Suppressor macrophage treated with lipopolysaccharide for 1 hour (primary cell): ENCODE results near the gene OSBPL10.
A peak's percentile ranks its signal among the peaks of the same experiment; 100 is the strongest.

Experiments used
- DNase-seq, 3 donors: peaks; one replicate each; pipeline ENCODE4 v3.0.0-alpha.2; 2020 to 2022

Gene OSBPL10

DNA sequence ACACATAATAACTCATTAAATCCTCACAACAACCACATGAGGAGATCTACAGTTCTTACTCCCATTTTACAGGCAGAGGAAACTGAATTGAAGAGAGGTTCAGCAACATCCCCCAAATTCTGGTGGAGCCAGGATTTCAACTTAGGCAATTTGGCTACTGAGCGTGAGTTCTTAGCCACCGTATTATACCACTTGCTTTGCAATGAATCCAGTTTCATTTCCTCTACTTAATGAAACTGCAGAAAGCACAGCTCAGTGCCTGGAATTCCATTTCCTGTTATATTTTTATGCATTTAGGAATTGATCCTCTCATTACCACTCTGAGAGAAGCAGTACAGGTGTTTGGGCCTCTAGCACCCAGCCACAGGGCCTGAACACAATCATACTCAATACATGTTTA is 4.8 kb upstream of the OSBPL10 start:
- DNase-seq = peak; percentile 32 to 48 (median 45)

DNA sequence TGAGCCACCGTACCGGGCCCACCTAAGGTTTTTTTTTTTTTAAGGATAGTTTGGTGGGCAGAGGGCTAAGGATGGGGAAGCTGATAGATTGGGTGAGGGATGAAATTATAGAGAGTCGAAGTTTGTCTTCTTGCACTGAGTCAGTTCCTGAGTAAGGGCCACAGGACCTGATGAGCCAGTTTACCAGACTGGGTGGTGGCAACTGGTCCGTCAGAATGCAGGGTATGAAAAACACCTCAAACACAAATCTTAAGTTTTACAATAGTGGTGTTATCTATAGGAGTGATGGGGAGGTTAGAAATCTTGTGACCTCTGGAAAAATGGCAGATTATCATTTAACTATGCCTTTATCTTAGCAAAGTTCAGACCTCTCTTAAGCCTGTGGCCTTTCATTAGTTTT is 3.3 kb upstream of the OSBPL10 start:
- DNase-seq = no peak

DNA sequence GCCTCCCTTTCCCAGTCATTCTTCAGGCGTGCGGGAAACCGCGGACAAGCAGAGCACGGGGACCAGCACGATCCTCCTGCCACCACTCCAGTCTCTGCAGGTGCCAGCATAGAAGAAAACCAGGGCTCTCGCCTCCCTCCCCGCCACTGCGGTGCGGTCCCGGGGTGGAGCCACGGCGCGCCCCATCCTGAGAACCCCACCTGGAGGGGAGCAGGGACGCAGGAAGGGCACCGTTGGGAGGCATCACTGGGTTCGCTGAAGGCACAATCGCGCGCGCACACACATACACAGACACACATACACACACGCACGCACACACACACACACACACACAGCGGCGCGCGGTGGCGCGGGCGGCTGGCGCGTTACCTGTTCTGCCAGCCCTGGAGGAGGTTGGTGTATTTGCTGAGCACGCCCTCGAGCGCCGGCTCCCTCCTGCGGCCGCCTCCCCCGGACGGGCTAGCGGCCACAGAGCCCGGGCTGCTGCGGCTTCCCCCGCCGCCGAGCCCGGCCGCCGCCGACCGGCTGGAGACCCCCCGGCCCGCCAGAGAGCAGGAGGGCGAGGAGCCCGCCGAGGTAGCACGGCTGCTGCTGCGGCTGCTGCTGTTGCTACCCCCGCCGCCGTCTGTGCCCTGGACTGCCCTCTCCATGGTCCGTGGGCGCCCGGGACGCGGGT is 394 bp downstream of the OSBPL10 start:
- DNase-seq = peak in 1 of 3 donors; percentile 10

DNA sequence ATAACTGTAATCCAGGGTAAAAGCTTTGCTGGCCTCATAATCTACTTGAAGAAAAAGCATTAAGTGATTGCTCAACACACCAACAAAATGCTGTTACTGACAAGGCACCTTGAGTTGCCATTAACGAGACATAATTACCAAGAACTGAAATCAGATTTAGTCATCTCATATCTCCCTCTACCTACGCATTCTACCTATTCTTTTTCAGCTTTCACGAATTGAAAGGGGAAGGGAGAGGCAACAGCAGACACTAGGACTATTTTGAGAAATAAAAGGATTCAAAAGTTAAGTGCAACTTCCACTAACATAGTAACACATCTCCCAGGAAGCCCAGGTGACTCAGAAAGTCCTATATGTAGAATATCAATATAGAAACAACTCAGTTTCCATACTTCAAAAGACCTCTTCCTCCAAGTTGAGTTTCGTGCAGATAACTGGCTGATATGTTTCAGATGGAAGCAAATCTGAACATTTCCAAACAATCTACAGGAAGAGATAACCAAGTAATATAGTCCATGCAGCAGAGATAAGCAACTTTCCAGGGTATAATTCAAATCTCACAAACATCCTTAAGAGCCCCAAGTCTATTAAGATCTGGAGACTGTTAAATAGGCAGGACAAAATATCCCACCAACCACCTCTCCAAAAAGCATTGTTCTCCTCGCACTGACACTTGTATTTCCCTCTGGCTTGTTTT is 1.9 kb downstream of the OSBPL10 start:
- DNase-seq = no peak

GRCh38 chr3:31978553-31978952 is 2.5 kb downstream of the OSBPL10 start:
- DNase-seq = no peak

GRCh38 chr3:31977736-31978135 is 3.3 kb downstream of the OSBPL10 start:
- no peak for DNase-seq

GRCh38 chr3:31976302-31976701 is 4.8 kb downstream of the OSBPL10 start:
- DNase-seq = no peak

DNA sequence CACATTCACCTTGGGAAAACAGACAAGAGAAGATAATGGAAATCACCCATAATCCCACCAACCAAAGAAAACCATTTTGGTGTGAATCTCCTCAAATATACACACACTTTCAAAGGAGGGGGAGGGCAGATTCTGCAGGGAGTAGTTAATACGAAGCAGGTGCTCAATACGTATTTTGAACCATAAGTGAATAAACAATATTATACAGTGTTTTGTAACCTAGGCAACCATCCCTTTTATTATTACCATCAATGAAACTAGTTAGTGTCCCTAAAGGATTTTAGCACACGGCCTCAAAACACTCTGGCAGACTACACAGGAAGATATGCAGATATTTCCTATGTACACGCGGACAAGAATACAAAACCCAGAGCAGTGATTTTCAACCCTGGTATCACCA is 6.1 kb downstream of the OSBPL10 start:
- no peak for DNase-seq

- no peak for DNase-seq
These were observed 6.6 kb downstream of the OSBPL10 start for GRCh38 chr3:31974471-31974870.

- DNase-seq = no peak
These were observed 7.2 kb downstream of the OSBPL10 start for GRCh38 chr3:31973837-31974236.

DNA sequence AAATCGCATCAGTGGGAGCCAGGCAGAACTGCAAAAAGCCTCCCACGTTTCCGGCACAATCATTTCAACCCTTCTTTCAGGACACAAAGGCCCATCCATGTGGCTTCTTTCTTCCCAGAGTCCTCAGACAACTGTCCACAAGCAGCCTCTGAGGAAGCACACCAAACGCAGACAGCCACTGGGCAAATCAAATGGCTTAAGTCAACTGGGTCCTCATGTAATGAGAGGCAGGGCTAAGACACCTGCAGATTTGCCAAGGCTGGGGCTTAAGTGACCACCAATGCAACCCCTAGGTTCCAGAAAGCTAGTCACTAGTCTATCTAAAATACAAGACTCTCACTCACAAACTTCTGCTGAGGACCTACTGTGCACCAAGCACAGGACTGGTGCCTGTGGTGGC is 8.0 kb downstream of the OSBPL10 start:
- no peak for DNase-seq

GRCh38 chr3:31971607-31972006 is 9.5 kb downstream of the OSBPL10 start:
- no peak for DNase-seq

- no peak for DNase-seq
These were observed 12.1 kb downstream of the OSBPL10 start for GRCh38 chr3:31968927-31969418.

DNA sequence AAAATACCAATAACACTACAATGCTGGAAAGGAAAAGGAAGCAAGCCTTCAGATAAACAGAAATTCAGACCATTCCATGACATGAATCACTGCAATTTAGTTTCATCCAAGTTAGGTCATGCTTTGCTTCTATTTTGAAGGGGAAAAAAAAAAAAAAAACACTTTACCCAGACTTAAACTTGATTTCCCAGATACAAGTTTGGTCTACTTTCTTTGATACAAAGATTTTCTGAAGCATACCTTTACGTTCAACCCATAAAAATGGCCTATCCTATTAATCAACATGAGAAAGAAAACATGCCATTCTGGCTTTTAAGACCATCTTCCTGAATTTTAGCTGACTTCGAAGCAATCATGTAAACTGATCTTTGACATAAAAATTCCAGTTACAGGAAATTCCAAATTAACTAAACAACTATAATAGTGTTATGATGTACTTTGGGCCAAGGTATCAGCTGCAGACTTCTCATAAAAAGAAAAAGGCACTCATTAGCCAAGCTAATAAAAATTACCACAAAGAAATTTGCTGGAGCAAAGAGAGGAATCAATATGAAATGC is 12.6 kb downstream of the OSBPL10 start:
- DNase-seq = no peak

GRCh38 chr3:31967592-31967991 is 13.5 kb downstream of the OSBPL10 start:
- DNase-seq = no peak

DNA sequence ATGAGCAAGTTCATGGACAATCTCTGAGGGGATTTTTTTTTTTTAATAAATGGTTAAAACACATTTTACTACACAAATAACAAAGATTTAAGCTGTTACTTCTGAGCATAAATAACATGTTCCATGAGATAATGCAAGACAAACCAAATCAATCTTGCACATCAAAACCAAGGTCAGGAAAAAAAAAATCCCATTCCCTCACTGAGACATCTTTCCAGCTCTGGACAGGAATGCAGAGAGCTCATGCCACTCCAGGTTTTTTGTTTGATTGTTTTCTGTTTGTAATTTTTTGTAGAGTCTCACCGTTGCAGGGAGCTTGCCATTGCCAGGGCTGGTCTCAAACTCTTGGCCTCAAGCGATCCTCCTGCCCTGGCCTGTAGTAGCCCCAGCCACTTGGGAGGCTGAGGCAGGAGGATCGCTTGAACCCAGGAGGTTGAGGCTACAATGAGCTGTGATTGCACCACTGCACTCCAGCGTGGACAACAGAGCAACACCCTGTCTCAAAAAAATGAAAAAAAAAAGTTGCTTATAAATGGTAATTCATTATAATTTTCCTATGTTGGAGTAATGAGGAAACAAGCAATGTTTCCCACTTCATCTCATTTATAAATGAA is 14.0 kb downstream of the OSBPL10 start:
- DNase-seq = no peak

GRCh38 chr3:31962801-31963205 is 18.3 kb downstream of the OSBPL10 start:
- DNase-seq = peak; percentile 3 to 34 (median 19)

DNA sequence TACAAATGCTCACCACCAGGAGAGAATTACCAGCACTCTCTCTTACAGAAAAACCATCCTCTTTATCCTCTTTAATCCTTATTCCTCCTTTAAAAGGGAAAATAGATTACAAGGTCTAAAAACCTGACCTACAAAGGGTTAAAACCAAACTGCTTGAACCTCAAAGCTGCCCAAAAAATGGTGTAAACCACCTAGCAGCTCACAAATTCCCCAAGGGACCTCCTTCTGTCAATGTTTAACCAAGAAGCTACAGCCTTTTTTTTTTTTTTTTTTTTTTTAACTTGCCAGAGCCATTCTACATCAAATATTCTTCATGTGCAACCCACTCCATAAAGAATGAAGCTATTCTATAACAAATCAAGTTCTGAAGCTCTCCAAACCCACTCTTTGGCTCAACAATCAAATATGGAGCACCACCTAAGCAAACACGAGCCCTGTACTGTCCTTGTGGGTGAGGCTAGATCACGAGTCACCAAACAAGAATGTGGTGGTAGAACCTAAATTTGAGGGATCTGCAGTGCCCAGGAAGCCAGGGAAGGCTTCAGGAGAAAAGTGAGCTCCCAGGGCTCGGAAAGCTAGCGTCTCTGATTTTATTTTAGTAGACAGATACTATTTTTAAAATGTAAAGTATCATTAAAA is 20.1 kb downstream of the OSBPL10 start:
- no peak for DNase-seq

DNA sequence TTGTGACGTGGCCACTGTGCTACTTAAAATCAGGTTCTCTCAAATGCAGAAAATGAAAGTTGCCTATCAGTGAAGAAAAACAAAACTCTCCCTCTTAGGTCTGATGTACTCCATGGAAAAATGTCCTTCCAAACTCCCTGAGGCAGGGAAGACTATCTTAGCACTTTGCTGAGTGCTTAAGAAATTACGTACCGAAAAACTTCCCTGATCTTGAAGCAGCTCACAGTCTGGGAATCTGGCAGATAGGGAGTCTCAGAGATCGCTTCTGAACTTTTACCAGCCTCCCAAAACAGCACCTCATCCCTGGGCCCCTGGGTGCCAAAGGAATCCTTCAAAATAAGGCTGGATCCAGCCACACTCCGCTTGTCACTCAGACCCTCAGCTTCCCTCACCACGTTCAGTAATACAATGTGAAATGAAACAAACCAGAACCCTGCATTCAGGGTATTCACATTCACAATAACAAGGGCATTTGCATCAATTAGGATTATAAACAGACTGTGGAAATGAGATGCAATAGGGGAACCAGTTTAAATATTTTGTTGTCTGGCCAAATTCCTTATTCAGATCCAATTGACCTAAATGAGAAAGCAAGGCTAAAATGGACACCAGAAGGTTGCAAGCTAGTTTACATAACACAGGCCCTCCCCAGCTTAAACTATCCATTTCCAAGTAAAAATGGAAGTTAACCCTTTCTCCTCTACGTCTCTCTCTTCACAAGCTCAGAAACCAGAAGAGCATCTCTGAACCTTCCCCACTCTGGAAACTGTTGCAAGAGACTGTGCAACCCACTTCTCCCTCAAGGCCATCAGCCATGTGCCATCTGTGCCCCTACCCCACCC is 20.9 kb downstream of the OSBPL10 start:
- no peak for DNase-seq

- no peak for DNase-seq
These were observed 21.8 kb downstream of the OSBPL10 start for GRCh38 chr3:31959251-31959650.

- no peak for DNase-seq
These were observed 22.3 kb downstream of the OSBPL10 start for GRCh38 chr3:31958701-31959152.

- no peak for DNase-seq
These were observed 24.0 kb downstream of the OSBPL10 start for GRCh38 chr3:31957106-31957505.
